ENCODE measurements around the gene KAZN.

KAZN gene

GRCh38 chr1:14636897-14637632 is 38.6 kb downstream of the KAZN start:
- no peaks in the 10 kb centered on the region for H3K9me2 ChIP-seq (replicated peaks; ENCODE audit: control insufficient read depth, low read length)
- H3K4me2 ChIP-seq (ENCODE audit: low read length) = no peak overlapping the region
- no peaks in the 10 kb centered on the region for H3K27me3 ChIP-seq (ENCODE audit: control insufficient read depth, low read length)
- no peaks in the 10 kb centered on the region for H3K79me2 ChIP-seq (ENCODE audit: control insufficient read depth, low read length)
- H3K9me3 ChIP-seq (ENCODE audit: control insufficient read depth, insufficient read depth, low read length) = no peaks in the 10 kb centered on the region
- peaks cover 7% of the 10 kb centered on the region for H3K4me1 ChIP-seq (ENCODE audit: control insufficient read depth, low read length)
- H3K4me3 ChIP-seq (ENCODE audit: low read length) = no peak overlapping the region
- TF ChIP-seq CTCF (IDR thresholded peaks at IDR 0.05; ENCODE audit: low read depth, low read length, poor library complexity, severe bottlenecking) = no peak
- no peak for TF ChIP-seq EZH2phosphoT487 (IDR thresholded peaks at IDR 0.05; ENCODE audit: borderline replicate concordance, low read length)
- H3F3A ChIP-seq (ENCODE audit: control insufficient read depth, insufficient read depth) = no peaks in the 10 kb centered on the region
- H3K36me3 ChIP-seq (ENCODE audit: control insufficient read depth, low read length) = no peaks in the 10 kb centered on the region
- no peak overlapping the region for H3K27ac ChIP-seq (ENCODE audit: low read depth, low read length)
- H4K20me1 ChIP-seq (ENCODE audit: control insufficient read depth, insufficient read depth, low read depth, low read length) = no peaks in the 10 kb centered on the region

GRCh38 chr1:14639291-14640050 is 41.0 kb downstream of the KAZN start:
- Histone ChIP-seq H3K4me1 (ENCODE audit: control insufficient read depth, low read length) (peaks cover 4% of the 10 kb centered on the region), H3K9me2 (replicated peaks; ENCODE audit: control insufficient read depth, low read length) (no peaks in the 10 kb centered on the region), H3K4me3 (ENCODE audit: low read length) (no peak overlapping the region), H3K27me3 (ENCODE audit: control insufficient read depth, low read length) (no peaks in the 10 kb centered on the region), H3K79me2 (ENCODE audit: control insufficient read depth, low read length) (no peaks in the 10 kb centered on the region), H3F3A (ENCODE audit: control insufficient read depth, insufficient read depth) (no peaks in the 10 kb centered on the region), H3K9me3 (ENCODE audit: control insufficient read depth, insufficient read depth, low read length) (no peaks in the 10 kb centered on the region; the same call in 1 of the 2 replicates), H3K27ac (ENCODE audit: low read depth, low read length) (no peak overlapping the region), H3K4me2 (ENCODE audit: low read length) (no peak overlapping the region), H4K20me1 (ENCODE audit: control insufficient read depth, insufficient read depth, low read depth, low read length) (no peaks in the 10 kb centered on the region), H3K36me3 (ENCODE audit: control insufficient read depth, low read length) (no peaks in the 10 kb centered on the region)
- TF ChIP-seq CTCF (IDR thresholded peaks at IDR 0.05; ENCODE audit: low read depth, low read length, poor library complexity, severe bottlenecking) = no peak
- TF ChIP-seq EZH2phosphoT487 (IDR thresholded peaks at IDR 0.05; ENCODE audit: borderline replicate concordance, low read length) = no peak

- Histone ChIP-seq H3K27me3 (ENCODE audit: control insufficient read depth, low read length) (no peaks in the 10 kb centered on the region), H3K4me1 (ENCODE audit: control insufficient read depth, low read length) (no peaks in the 10 kb centered on the region), H4K20me1 (ENCODE audit: control insufficient read depth, insufficient read depth, low read depth, low read length) (no peaks in the 10 kb centered on the region), H3K79me2 (ENCODE audit: control insufficient read depth, low read length) (no peaks in the 10 kb centered on the region), H3K9me2 (replicated peaks; ENCODE audit: control insufficient read depth, low read length) (no peaks in the 10 kb centered on the region), H3K27ac (ENCODE audit: low read depth, low read length) (no peak overlapping the region), H3F3A (ENCODE audit: control insufficient read depth, insufficient read depth) (no peaks in the 10 kb centered on the region), H3K4me2 (ENCODE audit: low read length) (no peak overlapping the region), H3K36me3 (ENCODE audit: control insufficient read depth, low read length) (no peaks in the 10 kb centered on the region), H3K4me3 (ENCODE audit: low read length) (no peak overlapping the region), H3K9me3 (ENCODE audit: control insufficient read depth, insufficient read depth, low read length) (peaks cover 4% of the 10 kb centered on the region; the same call in 1 of the 2 replicates)
- TF ChIP-seq CTCF (IDR thresholded peaks at IDR 0.05; ENCODE audit: low read depth, low read length, poor library complexity, severe bottlenecking) (no peak), EZH2phosphoT487 (IDR thresholded peaks at IDR 0.05; ENCODE audit: borderline replicate concordance, low read length) (no peak)
Observed at GRCh38 chr1:14642712-14643111, 44.2 kb downstream of the KAZN start.
